RPMI7951 (cell line): ENCODE data around the gene MRLN. TPM values are rescaled to one million over a fixed set of nuclear protein-coding genes. Genes with fewer than 3 reads are reported as not detected.
"Not testable (repeated sequence)": the region's sequence is repeated elsewhere in the genome, so short reads cannot be mapped to it uniquely, and the experiment has no call there.

Experiments
- DNase-seq: peaks from one replicate; pipeline ENCODE4 v3.0.0-alpha.2; 2012; ENCODE audit warnings: low read depth
- total RNA-seq: library from RNA; depleted of rRNA; stranded (reverse); fragments of >200 nt; shearing (Covaris generic); gene quantifications from 2 replicates; pipeline ENCODE4 v1.2.3, GENCODE V29; 2014; rRNA removed

MRLN gene
- total RNA-seq = not detected in 2 replicates

DNA sequence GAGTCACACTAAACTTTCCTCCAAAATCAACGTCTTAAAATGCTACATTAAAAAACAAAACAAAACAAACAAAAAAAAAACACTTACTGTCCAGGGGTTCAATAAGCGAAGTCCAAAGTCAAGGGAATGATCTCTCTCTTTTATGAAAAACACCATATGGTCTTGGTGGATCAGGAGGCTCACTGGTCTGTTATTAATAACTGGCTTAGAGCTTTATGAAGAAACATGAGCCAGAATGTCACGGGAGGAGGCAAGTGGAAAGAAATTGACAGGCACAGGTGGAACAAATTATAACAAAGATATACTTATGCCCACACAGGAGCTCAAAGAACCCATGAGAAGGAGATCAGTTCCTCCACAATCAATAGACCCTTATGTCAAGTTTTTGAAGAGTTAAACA lies at the start of gene MRLN:
MRLN (minus strand) TSS at position 189 of the 400 bp plus-strand sequence.
- no peak for DNase-seq

- DNase-seq = no peak
These were observed 47.9 kb upstream of the MRLN start for GRCh38 chr10:59801171-59801570.

DNA sequence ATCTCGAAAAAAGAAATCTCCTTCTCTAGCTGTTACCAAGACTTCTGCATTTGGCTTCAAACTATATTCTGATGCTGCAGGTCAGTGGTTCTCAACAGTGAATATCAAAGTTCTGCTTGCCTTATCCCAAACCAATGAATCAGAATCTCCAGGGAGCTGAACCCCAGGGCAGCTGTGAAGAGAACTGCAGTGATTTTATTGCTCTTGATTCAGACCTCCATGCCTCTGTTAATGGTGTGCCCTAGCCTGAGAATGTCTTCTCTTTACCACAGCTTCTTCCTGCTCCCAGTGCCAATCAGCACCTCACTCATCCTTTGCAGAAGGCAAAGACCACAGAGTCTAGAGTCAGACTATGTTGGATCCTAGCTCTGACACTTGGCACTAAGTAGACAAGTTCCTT lies 46.2 kb upstream of the MRLN start:
- no peak for DNase-seq

DNA sequence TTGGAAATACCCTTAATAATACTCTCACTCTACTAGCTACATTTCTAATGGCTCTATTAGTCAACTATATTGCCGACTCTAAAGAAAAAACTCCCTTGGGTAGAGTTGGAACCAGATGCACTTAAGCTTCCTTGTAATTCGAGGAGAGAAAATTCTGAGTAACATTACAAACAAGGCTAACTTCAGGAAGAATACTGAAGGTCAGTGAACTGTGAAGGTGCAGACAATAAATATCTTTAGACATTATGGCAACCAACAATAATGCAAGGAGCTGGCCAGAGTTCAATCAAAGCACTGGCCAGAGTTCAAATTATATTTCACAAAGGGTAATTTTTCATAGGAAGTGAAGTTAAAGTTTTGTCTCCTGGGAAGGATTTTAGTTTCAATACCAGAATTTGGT lies 40.7 kb upstream of the MRLN start:
- DNase-seq = no peak

DNA sequence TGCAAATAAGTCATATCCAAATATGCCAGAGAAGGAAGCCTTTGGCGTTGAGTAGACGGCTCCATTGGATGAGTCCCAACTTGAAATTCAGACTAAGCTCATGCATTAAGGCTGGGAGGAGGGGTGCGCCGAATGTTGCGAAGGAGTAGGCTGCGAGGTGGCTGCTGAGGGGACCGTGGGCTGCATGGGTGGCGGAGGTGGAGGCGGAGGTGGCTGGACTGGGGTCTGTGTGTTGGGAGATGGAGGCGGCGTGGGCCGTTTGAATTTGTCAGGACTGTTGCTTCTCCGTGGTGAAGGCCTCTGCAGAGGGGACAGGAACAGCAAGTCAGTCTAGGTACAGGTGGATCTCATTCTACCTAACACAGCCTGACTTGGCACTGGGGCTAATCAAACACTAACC lies 39.6 kb upstream of the MRLN start:
- no peak for DNase-seq

- no peak for DNase-seq
These were observed 38.3 kb upstream of the MRLN start for GRCh38 chr10:59791601-59792000.

- not testable (repeated sequence) for DNase-seq
These were observed 36.8 kb upstream of the MRLN start for GRCh38 chr10:59790080-59790479.

GRCh38 chr10:59788914-59789313 lies 35.7 kb upstream of the MRLN start:
- DNase-seq = not testable (repeated sequence)

- not testable (repeated sequence) for DNase-seq
These were observed 33.8 kb upstream of the MRLN start for GRCh38 chr10:59787032-59787431.

- not testable (repeated sequence) for DNase-seq
These were observed 32.2 kb upstream of the MRLN start for GRCh38 chr10:59785476-59785875.

GRCh38 chr10:59781511-59781910 lies 28.3 kb upstream of the MRLN start:
- no peak for DNase-seq

DNA sequence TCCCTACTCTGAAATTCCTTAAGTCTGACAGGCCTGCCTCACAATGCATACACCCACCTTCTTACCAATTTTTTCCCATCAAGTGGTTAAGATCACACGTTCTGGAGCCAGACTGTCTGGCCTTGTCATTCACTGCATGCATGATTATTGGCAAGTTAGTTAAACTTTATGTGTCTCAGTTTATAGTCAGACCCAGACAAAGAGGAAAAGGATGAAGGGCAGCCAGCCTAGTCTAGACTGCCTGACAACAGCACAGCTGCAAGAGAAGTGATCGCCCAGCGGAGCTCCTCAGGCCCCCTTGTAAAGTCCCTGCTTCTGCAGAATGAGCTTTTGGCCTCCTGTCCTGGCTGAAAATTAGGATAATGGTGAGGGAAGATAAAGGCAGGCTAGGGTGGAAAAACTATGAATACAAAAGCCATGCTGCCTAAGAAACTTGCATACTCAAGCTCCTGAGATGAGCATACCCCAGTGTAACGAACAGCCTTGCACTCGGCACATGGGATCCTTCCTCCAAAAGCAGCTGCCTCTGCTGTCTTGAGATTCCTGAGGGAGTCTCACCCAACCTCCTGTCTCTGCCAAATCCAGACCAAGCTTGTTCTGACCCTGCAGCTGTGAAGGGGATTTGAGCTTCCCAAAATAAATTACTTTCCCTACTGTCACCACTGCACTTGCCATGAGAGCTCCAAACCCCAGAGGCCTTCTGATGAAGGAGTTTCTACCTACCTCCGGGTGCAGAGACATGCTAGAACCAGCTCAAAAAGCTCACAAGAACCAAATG lies 26.7 kb upstream of the MRLN start:
- DNase-seq = no peak

DNA sequence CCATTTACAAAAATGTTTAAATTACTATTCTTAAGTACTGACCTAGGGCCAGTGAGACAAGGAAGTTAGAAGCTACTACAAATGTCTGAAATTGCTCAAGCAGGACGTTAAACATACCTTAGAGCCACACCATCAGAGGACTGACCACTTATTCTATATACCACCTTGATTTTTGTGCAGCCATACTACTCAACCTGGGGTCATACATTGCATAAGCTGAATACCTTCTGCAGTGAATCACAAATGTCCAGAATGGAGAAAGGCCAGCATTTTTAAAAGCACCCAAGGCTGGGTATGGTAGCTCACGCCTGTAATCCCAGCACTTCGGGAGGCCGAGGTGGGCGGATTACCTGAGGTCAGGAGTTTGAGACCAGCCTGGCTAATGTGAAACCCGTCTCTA lies 21.2 kb upstream of the MRLN start:
- DNase-seq = no peak

- DNase-seq = no peak
These were observed 19.8 kb upstream of the MRLN start for GRCh38 chr10:59773088-59773487.

- no peak for DNase-seq
These were observed 18.0 kb upstream of the MRLN start for GRCh38 chr10:59771162-59771807.

GRCh38 chr10:59770689-59771088 lies 17.4 kb upstream of the MRLN start:
- DNase-seq = no peak

- DNase-seq = no peak
These were observed 9.2 kb upstream of the MRLN start for GRCh38 chr10:59762505-59762904.

DNA sequence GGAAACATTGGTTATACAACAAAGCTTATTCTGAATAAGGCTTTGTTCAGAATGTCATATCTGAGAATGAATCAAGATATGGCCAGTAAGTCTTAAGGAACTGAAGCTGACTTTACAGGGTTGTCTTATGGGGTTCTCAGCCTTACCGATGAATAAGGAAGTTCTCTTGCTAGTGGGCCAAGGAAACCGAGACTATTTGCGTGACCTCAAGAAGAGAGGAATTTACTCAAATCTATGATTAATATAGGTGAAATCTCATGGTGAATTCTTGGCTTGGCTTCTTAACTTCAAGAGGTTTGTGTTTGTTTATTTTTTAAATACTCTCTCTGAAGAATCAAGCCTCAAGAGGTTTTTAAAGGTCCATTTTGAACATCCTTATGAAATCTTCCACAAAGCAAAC lies 4.7 kb upstream of the MRLN start:
- no peak for DNase-seq

GRCh38 chr10:59754951-59755350 lies 1.7 kb upstream of the MRLN start:
- no peak for DNase-seq

- no peak for DNase-seq
These were observed 846 bp downstream of the MRLN start for GRCh38 chr10:59752278-59752940.

DNA sequence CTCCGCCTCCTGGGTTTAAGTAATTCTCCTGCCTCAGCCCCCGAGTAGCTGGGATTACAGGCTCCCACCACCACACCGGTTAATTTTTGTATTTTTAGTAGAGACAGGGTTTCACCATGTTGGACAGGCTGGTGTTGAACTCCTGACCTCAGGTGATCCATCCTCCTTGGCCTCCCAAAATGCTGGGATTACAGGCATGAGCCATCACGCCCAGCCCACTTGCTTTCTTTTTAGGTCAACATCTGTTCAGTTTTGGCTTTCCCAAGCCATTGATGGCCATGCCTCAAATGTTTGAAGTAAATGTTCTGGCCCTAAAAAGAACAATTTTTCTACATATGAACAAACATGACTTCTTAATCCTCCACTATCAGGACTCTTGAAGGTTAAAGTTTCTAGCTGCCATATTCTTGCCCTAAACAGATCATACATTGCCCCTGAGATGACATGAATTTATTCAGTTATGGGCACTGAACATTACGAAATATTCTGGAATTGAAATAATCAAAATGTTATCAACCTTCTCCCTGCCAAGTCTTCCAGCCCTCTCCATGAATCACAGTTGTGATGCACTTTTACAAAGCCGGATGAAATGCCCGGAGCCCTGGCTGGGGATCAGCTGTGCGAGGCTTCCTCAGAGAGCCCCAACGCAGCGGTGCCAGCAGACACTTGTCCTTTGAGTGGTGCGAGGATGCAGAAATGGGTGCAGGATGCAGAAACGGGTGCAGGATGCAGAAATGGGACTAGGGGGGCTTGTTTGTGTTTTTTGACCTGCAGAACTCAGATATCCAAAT lies 2.9 kb downstream of the MRLN start:
- DNase-seq = no peak

GRCh38 chr10:59748834-59749233 lies 4.4 kb downstream of the MRLN start:
- DNase-seq = no peak
